NB4 (cell line): Measurements from ENCODE around the gene METTL13.

ENCODE experiments used
- MAX ChIP-seq: IDR thresholded peaks from 2 replicates; pipeline ENCODE4 v1.6.1; 2011; ENCODE audit warnings: low read depth, low read length
- POLR2A ChIP-seq: IDR thresholded peaks from 2 replicates; pipeline ENCODE4 v1.6.1; 2011; ENCODE audit warnings: mild to moderate bottlenecking; ENCODE audit not compliant: insufficient read length; ENCODE audit errors: extremely low read depth
- TF ChIP-seq, protein P1 (sequence below): IDR thresholded peaks from one replicate; pipeline ENCODE4 v1.5.1; 2012; ENCODE audit warnings: low read depth, low read length

GRCh38 chr1:171841050-171841910 is 59.8 kb downstream of the METTL13 start, which contains the start of gene DNM3:
- TF ChIP-seq POLR2A (no peak), MAX (no peak)
- TF ChIP-seq, protein P1, sequence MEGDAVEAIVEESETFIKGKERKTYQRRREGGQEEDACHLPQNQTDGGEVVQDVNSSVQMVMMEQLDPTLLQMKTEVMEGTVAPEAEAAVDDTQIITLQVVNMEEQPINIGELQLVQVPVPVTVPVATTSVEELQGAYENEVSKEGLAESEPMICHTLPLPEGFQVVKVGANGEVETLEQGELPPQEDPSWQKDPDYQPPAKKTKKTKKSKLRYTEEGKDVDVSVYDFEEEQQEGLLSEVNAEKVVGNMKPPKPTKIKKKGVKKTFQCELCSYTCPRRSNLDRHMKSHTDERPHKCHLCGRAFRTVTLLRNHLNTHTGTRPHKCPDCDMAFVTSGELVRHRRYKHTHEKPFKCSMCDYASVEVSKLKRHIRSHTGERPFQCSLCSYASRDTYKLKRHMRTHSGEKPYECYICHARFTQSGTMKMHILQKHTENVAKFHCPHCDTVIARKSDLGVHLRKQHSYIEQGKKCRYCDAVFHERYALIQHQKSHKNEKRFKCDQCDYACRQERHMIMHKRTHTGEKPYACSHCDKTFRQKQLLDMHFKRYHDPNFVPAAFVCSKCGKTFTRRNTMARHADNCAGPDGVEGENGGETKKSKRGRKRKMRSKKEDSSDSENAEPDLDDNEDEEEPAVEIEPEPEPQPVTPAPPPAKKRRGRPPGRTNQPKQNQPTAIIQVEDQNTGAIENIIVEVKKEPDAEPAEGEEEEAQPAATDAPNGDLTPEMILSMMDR: no peak
